ENCODE data around the gene ELOVL7. TPM values are rescaled to one million over a fixed set of nuclear protein-coding genes. Genes with fewer than 3 reads are reported as not detected.

ELOVL7 gene
- total RNA-seq, 1 experiment from 2014 or later, result 2.9 TPM

- intact Hi-C loops (cut with micrococcal nuclease; ENCODE audit: unreplicated experiment), result no loop called here
- in situ Hi-C loops (cut with HindIII; ENCODE audit: low pct_unique_long_range_greater_than_20kb, low sequenced_read_pairs), result no loop called here
- Histone ChIP-seq H3K27me3 (ENCODE audit: control insufficient read depth, insufficient read depth, low read length) (peaks cover 3% of the 10 kb centered on the region; the same call in 1 of the 2 replicates), H3K27ac (ENCODE audit: low read length) (no peak overlapping the region), H3K4me3 (ENCODE audit: low read depth in 2 of 2, low read length in 2 of 2) (no peak overlapping the region), H3K36me3 (ENCODE audit: control insufficient read depth, insufficient read depth, low read length) (no peaks in the 10 kb centered on the region), H3K9me3 (ENCODE audit: control insufficient read depth, insufficient read depth, low read depth, low read length) (no peaks in the 10 kb centered on the region), H3K4me1 (ENCODE audit: control insufficient read depth, insufficient read depth, low read length) (no peaks in the 10 kb centered on the region)
- no peak for TF ChIP-seq POLR2AphosphoS5 (IDR thresholded peaks at IDR 0.05; ENCODE audit: low read depth, low read length)
- TF ChIP-seq REST (IDR thresholded peaks at IDR 0.05; ENCODE audit: insufficient read depth in 1 of 2, low read depth in 2 of 2, low read length in 1 of 2), result no peak
- TF ChIP-seq TCF7L2 (IDR thresholded peaks at IDR 0.05; ENCODE audit: low read depth, low read length), result no peak
- no peak for TF ChIP-seq SIN3A (IDR thresholded peaks at IDR 0.05; ENCODE audit: borderline replicate concordance, insufficient read depth, low read depth, low read length)
- no peak for TF ChIP-seq CTCF (IDR thresholded peaks at IDR 0.05)
- ATAC-seq, result no peak
- POLR2A ChIA-PET, result no interaction called here
- no peak for DNase-seq (ENCODE audit: low read depth, low spot score)
- BruUV-seq (replicated peaks), result no TSS peak
- CTCF ChIA-PET, result no interaction called here
Measured at GRCh38 chr5:60724126-60724525, 119.9 kb downstream of the ELOVL7 start.

GRCh38 chr5:60722416-60722815 is 121.7 kb downstream of the ELOVL7 start:
- CTCF ChIA-PET, result no interaction called here

More at GRCh38 chr5:60722416-60722815, 121.7 kb downstream of the ELOVL7 start:
- ATAC-seq (no peak), DNase-seq (ENCODE audit: low read depth, low spot score) (no peak)
- Histone ChIP-seq H3K27ac (ENCODE audit: low read length) (no peak overlapping the region), H3K4me1 (ENCODE audit: control insufficient read depth, insufficient read depth, low read length) (no peaks in the 10 kb centered on the region), H3K4me3 (ENCODE audit: low read depth in 2 of 2, low read length in 2 of 2) (no peak overlapping the region), H3K9me3 (ENCODE audit: control insufficient read depth, insufficient read depth, low read depth, low read length) (no peaks in the 10 kb centered on the region), H3K36me3 (ENCODE audit: control insufficient read depth, insufficient read depth, low read length) (no peaks in the 10 kb centered on the region), H3K27me3 (ENCODE audit: control insufficient read depth, insufficient read depth, low read length) (peaks cover 3% of the 10 kb centered on the region; the same call in 1 of the 2 replicates)
- POLR2A ChIA-PET, result no interaction called here
- TF ChIP-seq CTCF (IDR thresholded peaks at IDR 0.05) (no peak), TCF7L2 (IDR thresholded peaks at IDR 0.05; ENCODE audit: low read depth, low read length) (no peak), REST (IDR thresholded peaks at IDR 0.05; ENCODE audit: insufficient read depth in 1 of 2, low read depth in 2 of 2, low read length in 1 of 2) (no peak)
- intact Hi-C loops (cut with micrococcal nuclease; ENCODE audit: unreplicated experiment), result no loop called here
- in situ Hi-C loops (cut with HindIII; ENCODE audit: low pct_unique_long_range_greater_than_20kb, low sequenced_read_pairs), result no loop called here
- no TSS peak for BruUV-seq (replicated peaks)
